Activated naive CD4-positive, alpha-beta T cell treated with anti-CD3 and anti-CD28 coated beads, Interleukin-2, amount 50 U/mL, for 72 hours (primary cell): ENCODE data around the gene EFNA3. TPM values are rescaled to one million over a fixed set of nuclear protein-coding genes. Genes with fewer than 3 reads are reported as not detected.

ENCODE experiments used
- ATAC-seq, 2 donors: fragments of 150-1000 bp; cut with Tn5 transposase; 2 replicates each; pipeline ENCODE4 v1.10.0; 2021; ENCODE audit warnings: mild to moderate bottlenecking in 2 of 2, moderate library complexity in 2 of 2
- DNase-seq, 2 donors: peaks; one replicate each; pipeline ENCODE4 v3.0.0; 2021 to 2022; ENCODE audit warnings: low spot score in 2 of 2
- H3K27ac Mint-ChIP-seq, 2 donors: one replicate each; pipeline ENCODE4 v1.8.0; 2022; ENCODE audit warnings: mild to moderate bottlenecking in 2 of 2, mixed read lengths in 2 of 2
- H3K36me3 Mint-ChIP-seq, 2 donors: one replicate each; pipeline ENCODE4 v1.8.0; 2022; ENCODE audit warnings: mixed read lengths in 2 of 2
- H3K9me3 Mint-ChIP-seq, 2 donors: one replicate each; pipeline ENCODE4 v1.8.0; 2022; ENCODE audit warnings: mixed read lengths in 2 of 2
- total RNA-seq, 2 donors: library from RNA; stranded (reverse); gene quantifications; one replicate each; pipeline ENCODE4 v1.2.3, GENCODE V29; 2022

Gene EFNA3
- total RNA-seq, 2 donors from 2014 or later: 1.7 to 12.6 TPM

DNA sequence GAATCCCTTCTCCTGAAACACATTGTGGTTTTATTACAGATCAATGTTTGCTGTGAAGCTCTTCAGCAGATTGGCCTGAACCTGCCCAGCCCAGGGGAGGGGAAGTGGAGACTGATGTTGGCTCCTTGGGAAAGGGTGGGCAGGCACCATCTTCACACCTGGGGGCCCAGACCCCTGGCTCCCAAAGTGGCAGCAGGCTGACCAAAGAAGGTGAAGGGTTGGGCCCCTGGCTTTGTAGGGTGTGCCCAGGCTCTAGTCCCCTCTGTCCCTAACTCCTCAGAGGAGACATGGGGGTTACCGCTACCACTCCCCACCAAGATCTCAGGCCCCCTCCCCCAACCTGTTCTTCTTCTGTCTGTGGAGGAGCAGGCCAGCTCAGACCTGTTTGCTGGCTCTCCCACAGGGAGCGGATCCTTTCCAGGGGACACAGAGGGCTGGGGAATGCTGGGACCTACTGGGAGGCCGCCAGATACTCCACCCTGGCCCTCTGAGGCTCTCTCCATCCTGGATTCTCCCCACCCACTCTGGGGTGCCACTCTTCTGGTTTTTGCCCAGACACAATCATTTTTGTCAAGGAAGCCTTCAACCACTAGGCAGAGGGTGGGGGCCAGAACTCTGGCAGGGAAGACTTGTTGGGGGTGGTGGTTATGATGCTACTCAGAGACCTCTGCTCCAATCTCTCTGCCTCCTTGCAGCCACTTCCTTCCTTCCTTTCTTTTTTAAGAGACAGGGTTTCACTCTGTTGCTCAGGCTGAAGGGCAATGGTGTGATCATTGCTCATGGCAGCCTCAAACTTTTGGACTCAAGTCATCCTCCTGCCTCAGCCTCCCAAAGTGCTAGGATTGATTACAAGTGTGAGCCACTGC lies 5.0 kb upstream of the EFNA3 start:
- ATAC-seq (peak in 1 of 2 donors; percentile 51), DNase-seq (no peak)
- Mint-ChIP-seq H3K9me3 (no peaks in the 10 kb centered on the region), H3K36me3 (no peaks in the 10 kb centered on the region), H3K27ac (no peak overlapping the region)

DNA sequence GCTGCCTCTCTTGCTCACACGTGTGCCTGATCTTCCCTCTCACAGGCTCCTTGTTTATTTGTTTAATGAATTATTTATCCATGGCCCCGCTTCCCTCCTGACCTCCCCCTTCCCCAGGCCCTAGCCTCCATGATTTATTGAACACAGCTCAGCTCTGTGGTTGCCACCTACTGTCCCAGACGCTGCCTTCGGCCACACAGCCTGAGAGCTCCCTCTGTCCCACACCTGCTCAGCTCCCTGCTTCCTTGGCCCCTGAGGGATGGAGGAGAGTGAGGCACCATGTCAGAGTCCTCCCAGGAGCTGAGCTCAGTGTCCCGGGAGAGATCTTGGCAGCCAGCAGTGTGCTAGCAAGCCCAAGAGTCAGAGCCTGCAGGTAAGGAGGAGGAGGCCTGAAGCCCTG lies 3.1 kb upstream of the EFNA3 start:
- Mint-ChIP-seq H3K9me3 (no peaks in the 10 kb centered on the region), H3K27ac (peak overlapping the region in 1 of 2 donors; percentile 12), H3K36me3 (peaks cover 0 to 6% of the 10 kb centered on the region in 2 donors)
- DNase-seq (no peak), ATAC-seq (no peak)

DNA sequence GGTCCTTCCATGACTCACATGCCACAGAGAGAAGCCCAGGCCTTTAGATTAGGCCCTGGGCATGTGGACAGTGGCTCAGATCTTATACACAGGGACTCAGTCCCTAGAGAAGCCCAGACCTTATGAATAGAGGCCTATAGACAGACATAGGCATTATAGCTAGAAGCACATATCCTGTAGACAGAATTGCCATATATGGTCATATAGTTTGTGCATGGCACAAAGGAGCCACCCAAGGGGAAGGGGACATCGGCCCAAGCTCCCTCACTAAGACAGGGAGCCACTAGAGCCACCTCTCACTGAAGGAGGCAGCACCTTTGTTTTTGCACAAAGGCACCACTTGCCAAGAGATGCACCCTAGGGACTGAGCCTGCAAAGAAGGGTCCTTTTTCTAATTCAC lies 2.3 kb upstream of the EFNA3 start:
- H3K9me3 Mint-ChIP-seq: no peaks in the 10 kb centered on the region

DNA sequence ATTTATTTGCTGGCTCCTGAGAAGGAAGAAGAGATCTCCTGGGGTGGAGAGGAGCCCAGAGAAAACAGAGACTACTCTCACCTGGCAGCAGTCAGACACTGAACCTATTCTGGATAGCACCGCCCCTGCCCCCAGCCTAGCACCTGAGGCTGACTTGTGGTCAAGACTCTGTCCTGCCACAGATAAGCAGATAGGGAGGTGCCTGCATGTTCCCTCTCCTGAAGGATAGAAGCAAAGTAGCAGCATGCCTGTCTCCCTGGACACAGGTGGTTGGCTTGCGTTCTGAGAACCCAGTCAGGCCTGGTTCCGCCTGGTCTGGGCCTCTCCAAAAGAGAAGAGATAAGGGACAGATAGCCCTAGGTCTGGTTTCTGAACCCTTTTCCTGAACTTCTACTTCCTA lies 1.3 kb upstream of the EFNA3 start:
- peaks cover 6% of the 10 kb centered on the region in 2 donors for H3K36me3 Mint-ChIP-seq
- no peak for ATAC-seq
- H3K9me3 Mint-ChIP-seq: no peaks in the 10 kb centered on the region
- H3K27ac Mint-ChIP-seq: no peak overlapping the region
- no peak for DNase-seq

More for the DNA sequence above, 2.3 kb upstream of the EFNA3 start:
- no peak for DNase-seq
- Mint-ChIP-seq H3K27ac (no peak overlapping the region), H3K36me3 (peaks cover 3 to 6% of the 10 kb centered on the region in 2 donors)
- no peak for ATAC-seq

DNA sequence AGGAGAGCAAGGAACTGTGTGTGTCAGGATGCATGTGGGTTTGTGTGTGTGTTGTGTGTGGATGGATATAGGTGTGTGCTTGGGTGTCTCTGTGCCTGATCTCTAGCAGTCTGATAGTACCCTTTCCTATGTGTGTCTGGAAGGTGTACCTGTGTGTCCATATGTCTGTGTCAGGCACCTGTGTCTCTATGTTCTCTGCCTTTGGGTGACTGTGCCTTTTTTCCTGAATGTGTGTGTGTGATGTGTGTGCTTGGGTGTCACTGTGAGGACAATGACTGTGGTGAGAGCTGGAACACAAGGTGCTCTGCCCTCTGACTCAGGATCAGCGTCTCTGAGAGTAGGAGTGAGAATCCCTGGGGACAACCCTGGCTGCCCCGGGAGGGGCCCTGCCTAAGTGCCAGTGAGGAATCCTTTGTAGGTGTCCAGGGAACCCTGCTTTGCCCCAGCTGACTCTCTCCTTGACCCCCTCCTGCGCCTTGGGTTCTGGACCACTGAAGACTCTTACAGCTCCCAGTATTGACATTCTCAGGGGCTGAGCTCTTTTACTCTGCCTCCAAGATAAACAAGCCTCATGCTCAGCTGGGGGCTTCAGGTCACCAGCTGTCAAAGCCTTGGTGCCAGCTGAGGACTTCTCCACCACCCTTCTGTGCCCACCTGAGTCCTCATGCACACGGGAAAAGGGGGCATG lies 735 bp upstream of the EFNA3 start:
- no peak for DNase-seq
- no peak overlapping the region for H3K27ac Mint-ChIP-seq
- peaks cover 6% of the 10 kb centered on the region in 2 donors for H3K36me3 Mint-ChIP-seq
- no peaks in the 10 kb centered on the region for H3K9me3 Mint-ChIP-seq
- ATAC-seq: no peak

DNA sequence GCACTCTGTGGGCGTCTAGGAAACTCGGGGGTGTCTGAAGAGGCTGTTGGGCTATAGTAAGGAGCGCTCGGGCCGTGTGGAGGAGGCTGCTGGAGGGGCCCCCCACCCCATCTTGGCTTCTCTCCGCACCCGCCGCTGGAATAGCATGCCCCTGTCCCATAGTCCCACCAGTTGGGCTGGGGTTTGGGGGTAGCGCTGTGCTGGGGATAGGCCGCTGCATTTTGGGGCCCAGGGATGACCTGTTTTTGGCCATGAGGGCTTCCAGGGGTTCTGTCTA lies 511 bp downstream of the EFNA3 start:
- no peak overlapping the region for H3K27ac Mint-ChIP-seq
- ATAC-seq (peak in 1 of 2 donors; percentile 4), DNase-seq (no peak)
- H3K9me3 Mint-ChIP-seq: no peaks in the 10 kb centered on the region
- peaks cover 6% of the 10 kb centered on the region in 2 donors for H3K36me3 Mint-ChIP-seq

DNA sequence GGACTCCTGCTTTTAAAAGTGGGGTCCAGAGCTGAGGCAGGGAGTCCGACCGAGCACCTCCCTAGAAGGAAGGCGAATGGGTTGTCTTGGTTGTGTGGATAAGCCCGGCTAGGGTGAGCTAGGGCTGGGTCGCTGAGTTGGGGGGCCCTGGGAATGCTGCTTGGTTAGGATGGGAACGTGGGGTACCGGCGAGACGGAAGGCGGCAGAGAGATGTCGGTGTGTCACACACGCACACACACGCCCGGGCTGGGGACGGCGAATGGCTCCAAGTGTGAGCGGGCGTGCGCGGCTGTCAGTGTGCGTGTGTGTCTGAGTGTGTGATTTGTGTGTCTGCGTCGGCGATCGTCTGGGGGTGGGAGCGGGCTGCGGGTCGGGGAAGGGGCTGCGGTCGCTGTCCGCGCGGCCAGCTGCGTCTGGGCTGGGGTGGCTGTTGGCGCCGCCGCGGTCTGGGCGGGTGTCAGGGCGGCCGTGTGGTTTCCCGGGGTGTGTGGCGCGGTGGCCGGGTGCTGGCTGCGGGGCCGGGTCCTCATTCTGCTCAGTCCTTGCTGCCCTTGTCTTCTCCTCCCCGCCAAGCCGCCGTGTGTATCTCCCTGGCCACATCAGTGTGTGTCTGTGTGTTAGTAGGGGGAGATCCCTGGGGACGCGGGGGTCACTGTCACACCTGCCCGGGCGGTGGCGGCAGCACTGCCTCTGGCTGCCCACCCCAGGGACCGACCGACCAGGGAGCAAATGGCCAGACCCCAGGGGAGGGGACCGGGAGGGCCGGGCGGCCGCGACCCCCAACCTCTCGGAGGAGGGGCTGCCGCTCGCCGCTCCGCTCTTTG lies 1.1 kb downstream of the EFNA3 start:
- H3K27ac Mint-ChIP-seq: no peak overlapping the region
- ATAC-seq: peak in 1 of 2 donors; percentile 3
- no peak for DNase-seq

DNA sequence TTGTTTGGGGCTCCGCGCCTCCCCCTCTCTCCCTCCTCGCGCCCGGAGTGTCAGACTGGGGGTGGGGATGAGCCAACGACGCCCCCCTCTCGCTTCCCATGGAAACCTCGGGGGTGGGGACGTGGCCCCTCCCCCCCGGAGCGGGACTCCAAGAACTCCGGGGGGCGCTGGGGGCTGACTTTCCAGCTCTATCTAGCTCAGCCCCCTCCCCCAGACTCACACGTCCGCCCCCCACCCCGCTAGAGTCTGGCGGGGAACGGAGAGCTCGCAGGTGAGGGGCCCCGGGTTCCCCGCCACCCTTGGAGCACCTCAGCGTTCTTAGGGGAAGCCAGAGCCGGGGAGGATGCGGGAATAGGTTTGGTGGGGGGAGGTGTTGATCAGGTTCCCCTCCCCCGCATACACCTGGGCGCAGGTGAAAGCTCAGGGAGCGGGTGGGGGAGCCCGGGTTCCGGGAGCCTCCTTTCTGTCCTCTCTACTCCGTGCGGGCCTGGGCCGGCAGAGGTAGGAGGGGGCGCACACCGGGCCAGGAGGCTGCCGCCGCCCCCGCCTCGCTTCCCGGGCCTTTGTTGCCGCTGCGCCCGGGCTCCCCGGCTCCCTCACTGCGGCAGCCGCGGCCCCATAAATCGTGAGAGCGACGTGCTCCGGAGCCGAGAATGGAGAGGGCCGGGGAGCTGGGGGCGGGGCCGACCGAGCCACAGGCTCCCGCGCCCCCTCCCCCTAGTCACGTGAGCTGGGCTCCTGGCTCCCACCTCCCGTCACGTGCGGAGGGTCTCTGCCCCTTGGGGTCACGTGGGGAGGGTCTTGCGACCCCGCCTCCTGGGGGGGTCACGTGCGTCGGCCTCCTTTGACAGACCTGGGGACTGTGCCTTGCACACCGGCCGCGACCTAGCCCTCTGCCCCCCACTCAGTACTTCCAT lies 1.9 kb downstream of the EFNA3 start:
- ATAC-seq (no peak), DNase-seq (no peak)
- no peak overlapping the region for H3K27ac Mint-ChIP-seq
- peaks cover 6% of the 10 kb centered on the region in 2 donors for H3K36me3 Mint-ChIP-seq
- H3K9me3 Mint-ChIP-seq: no peaks in the 10 kb centered on the region

More for the DNA sequence above, 1.1 kb downstream of the EFNA3 start:
- no peaks in the 10 kb centered on the region for H3K9me3 Mint-ChIP-seq
- peaks cover 6% of the 10 kb centered on the region in 2 donors for H3K36me3 Mint-ChIP-seq

DNA sequence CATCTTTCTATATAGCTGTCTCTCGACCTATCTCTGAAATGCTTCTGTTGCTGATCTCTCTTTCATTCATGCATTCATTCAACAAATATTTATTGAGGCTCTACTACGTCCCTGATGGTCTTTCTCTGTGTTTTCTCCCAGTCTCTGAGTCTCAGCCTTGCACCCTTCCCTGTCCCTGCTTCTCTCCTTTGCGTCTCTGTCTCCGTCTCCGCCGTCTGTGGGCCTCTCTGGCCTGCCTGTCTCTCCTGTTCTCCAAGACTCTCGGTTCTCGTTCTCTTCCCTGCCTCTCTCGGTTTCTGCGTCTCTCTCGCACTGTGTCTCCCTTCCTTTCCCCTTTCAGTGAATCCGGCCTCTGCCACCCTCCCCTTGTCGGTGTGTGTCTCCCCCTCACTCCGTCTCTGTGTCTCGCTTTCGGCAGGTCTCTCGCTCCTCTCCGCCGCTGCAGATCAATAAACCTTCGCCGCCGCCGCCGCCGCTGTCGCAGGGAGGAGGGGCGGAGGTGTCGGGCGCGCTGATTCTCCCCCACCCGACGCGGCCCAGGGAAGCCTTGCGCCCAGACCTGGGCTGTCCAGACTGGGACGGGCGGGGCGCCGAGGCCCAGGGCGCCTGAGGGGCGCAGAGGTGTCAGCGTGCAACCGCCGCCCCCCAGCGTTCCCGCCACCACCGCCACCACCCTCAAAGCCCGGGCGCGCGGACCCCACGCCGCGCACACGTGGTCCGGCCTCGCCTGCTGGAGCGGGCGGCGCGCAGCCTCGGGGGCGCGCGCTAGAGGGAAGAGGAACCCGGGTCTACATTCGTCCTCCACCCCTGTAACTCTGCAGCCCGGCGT lies 3.0 kb downstream of the EFNA3 start:
- no peak for ATAC-seq
- Mint-ChIP-seq H3K9me3 (no peaks in the 10 kb centered on the region), H3K36me3 (peaks cover 6% of the 10 kb centered on the region in 2 donors), H3K27ac (no peak overlapping the region)
- DNase-seq: no peak

DNA sequence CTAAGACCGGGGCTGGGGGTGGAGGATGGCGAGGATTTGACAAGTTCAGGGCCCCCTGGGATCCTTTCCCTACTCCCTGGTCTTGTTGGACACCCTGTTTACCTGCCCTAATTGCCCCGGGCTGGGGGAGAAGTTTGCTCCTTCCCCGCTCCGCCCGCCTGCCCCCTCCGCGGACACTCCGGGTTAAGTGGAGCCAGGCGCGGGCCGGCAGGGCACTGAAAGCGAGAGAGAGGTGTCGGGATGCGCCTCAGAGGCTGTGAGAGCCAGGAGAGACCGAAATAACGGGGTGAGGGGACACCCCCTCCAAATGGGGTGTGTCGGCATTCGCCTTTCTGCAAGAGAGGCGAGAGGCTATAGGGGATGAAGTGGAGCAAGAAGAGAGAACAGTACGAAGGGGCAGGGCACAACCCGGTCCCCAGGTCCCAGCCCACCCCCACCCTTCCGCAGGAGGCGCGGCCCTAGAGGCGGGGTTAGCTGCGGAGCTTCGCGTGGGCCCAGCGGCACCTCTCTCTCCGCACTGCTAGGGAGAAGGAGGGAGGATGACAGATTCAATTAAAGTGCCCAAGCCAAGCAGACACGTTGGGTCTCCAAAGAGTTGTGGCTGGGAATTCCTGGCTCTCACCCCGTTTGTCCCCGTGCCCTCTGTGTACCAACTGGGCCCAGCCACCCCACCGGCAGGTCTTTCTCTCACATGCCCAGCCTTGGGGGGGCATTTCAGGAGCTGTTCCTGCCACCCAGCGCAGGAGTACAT lies 3.8 kb downstream of the EFNA3 start:
- peaks cover 6% of the 10 kb centered on the region in 2 donors for H3K36me3 Mint-ChIP-seq
- DNase-seq (no peak), ATAC-seq (no peak)
- H3K9me3 Mint-ChIP-seq: no peaks in the 10 kb centered on the region
- H3K27ac Mint-ChIP-seq: no peak overlapping the region

DNA sequence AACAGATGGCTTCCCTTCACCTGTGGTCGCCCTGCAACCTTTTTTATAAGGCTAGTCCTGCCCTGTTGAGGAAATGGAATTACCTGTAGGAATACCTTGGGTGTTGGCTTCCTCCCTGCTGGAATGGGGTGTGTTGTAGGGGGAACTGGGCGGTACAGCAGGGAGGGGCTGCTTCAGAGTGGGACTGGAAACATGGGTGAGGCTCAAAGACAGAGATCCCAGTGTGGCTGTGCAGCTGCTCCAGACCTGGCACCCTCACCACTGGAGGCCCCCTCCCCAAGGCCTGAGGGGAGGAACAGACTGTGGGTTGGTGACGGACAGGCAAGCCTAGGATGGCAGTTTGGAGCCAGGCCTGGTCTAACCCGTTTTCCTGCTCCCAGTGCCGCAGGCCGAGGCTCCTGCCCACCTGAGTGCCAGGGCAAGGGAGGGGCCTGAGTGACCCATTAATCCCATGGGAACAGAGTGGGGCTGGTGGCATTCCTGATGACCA lies 4.5 kb downstream of the EFNA3 start:
- Mint-ChIP-seq H3K9me3 (no peaks in the 10 kb centered on the region), H3K36me3 (peaks cover 6% of the 10 kb centered on the region in 2 donors), H3K27ac (no peak overlapping the region)
- no peak for ATAC-seq
- DNase-seq: no peak

DNA sequence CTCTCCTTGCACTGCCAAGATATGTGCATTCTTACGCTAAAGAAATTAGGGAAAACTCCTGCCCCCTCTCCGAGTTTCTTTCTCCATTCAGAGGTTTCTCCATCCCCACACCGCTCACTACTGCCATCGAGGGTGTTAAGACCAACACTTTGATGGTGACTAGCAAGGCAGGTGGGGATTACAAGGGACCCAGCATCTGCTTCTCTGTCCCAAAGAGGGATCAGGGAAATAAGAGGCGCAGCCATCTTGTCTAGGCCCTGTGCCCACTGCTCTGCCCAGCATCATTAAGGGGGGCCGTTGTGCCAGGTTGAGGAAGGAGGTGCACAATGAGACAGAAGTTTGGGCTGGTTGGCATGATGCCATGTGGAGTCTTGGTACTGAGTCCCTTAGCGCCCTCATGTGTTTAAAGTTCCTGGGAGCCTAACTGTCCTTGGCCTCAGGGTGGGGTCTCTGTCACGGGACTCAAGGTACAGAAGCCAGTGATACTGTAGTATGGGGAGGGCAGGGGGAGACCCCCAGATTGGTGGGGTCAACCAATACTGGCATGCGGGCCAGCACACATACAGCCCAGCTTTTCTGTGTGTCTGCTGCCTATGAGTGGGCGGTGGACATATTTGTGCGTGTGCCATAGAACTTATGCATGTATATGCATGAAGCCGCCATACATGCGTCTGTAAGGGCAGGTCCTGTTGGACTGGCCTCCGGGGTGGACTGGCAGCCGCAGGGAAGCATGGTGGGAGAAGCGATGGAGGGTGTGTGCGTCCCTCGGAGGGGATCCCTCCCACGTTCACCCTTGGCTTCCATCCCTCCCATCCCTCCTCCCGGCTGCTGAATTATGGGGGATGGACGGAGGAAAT lies 5.5 kb downstream of the EFNA3 start:
- Mint-ChIP-seq H3K27ac (peak overlapping the region; percentile 86 to 98), H3K9me3 (no peaks in the 10 kb centered on the region), H3K36me3 (peaks cover 6% of the 10 kb centered on the region in 2 donors)
- DNase-seq (no peak), ATAC-seq (no peak)

DNA sequence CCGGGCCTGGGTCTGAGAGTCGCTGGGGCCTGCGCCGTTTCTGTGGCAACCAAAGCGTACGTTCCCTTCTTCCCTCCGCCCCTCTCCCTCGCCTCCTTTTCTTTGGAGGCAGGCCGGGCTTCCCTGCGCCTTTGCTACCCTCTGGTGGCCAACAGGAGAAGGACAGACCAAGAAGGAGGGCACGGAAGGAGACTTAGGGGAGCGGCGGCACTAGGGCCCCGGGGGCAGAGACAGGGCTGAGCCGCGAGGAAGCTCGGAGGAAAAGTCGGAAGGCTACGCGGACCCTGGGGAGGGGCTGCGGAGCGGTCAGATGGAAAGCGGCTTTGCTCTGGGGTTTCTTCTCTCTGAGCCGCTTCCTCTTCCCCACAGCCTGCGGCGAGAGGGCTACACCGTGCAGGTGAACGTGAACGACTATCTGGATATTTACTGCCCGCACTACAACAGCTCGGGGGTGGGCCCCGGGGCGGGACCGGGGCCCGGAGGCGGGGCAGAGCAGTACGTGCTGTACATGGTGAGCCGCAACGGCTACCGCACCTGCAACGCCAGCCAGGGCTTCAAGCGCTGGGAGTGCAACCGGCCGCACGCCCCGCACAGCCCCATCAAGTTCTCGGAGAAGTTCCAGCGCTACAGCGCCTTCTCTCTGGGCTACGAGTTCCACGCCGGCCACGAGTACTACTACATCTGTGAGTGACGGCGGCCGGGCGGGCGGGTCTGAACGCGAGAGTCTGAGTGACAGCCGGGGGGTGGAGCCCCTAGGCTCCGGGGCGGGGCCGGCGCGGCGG lies 6.3 kb downstream of the EFNA3 start:
- H3K36me3 Mint-ChIP-seq: peaks cover 0 to 6% of the 10 kb centered on the region in 2 donors
- H3K27ac Mint-ChIP-seq: peak overlapping the region; percentile 86 to 98
- no peaks in the 10 kb centered on the region for H3K9me3 Mint-ChIP-seq
- DNase-seq (peak; percentile 88 to 94), ATAC-seq (peak; percentile 83 to 86)
